Keratinocyte (primary cell): ENCODE data around the gene MPO. TPM values are rescaled to one million over a fixed set of nuclear protein-coding genes. Genes with fewer than 3 reads are reported as not detected.

Source experiments
- DNase-seq: peaks from one replicate; pipeline ENCODE4 v3.0.0-alpha.2; 2011; ENCODE audit warnings: low read depth, missing footprints, low spot score
- FAIRE-seq: peaks from 2 replicates; lab custom pipeline; 2011; peaks lifted over from hg19 to GRCh38; lab: Jason Lieb, UNC
- H2AFZ ChIP-seq: 2 replicates; pipeline ENCODE4 v1.6.0; 2012; ENCODE audit warnings: low read length, control low read depth, inconsistent platforms; ENCODE audit not compliant: control insufficient read depth
- H3K27ac ChIP-seq: 2 replicates; pipeline ENCODE4 v1.5.1; 2011; ENCODE audit warnings: low read length; ENCODE audit not compliant: control insufficient read depth, insufficient read depth
- H3K27me3 ChIP-seq: 3 replicates; pipeline ENCODE4 v1.6.0; 2011; ENCODE audit warnings: low read length; ENCODE audit not compliant: control insufficient read depth, insufficient read depth; ENCODE audit errors: extremely low read depth
- H3K36me3 ChIP-seq, 2 experiments: 2 replicates in 1 of 2; 3 replicates in 1 of 2; pipeline ENCODE4 v1.5.1; 2011; ENCODE audit warnings: low read length in 2 of 2, mild to moderate bottlenecking in 1 of 2; ENCODE audit not compliant: control insufficient read depth in 2 of 2, insufficient read depth in 2 of 2; ENCODE audit errors: extremely low read depth in 1 of 2
- H3K4me1 ChIP-seq: 3 replicates; pipeline ENCODE4 v1.5.1; 2011; ENCODE audit warnings: low read length; ENCODE audit not compliant: control insufficient read depth, insufficient read depth; ENCODE audit errors: extremely low read depth
- H3K4me2 ChIP-seq: 3 replicates; pipeline ENCODE4 v1.6.0; 2011; ENCODE audit warnings: low read depth, low read length; ENCODE audit not compliant: control insufficient read depth, insufficient read depth; ENCODE audit errors: extremely low read depth
- H3K4me3 ChIP-seq, 3 experiments: fragments of 200-600 bp in 1 of 3; sonication (generic) in 1 of 3; 2 replicates in 2 of 3; 3 replicates in 1 of 3; pipeline ENCODE4 v1.5.1; 2011 to 2016; ENCODE audit warnings: low read length in 3 of 3, mild to moderate bottlenecking in 3 of 3, control low read depth in 2 of 3, inconsistent platforms in 1 of 3, low read depth in 1 of 3, mixed read lengths in 1 of 3, mixed run types in 1 of 3, moderate library complexity in 1 of 3; ENCODE audit not compliant: control insufficient read depth in 2 of 3, insufficient read depth in 2 of 3; ENCODE audit errors: extremely low read depth in 1 of 3
- H3K79me2 ChIP-seq: 2 replicates; pipeline ENCODE4 v1.6.0; 2012; ENCODE audit warnings: low read length; ENCODE audit not compliant: control insufficient read depth, insufficient read depth
- H3K9ac ChIP-seq: 3 replicates; pipeline ENCODE4 v1.6.0; 2011; ENCODE audit warnings: low read length; ENCODE audit not compliant: control insufficient read depth, insufficient read depth; ENCODE audit errors: extremely low read depth
- H3K9me1 ChIP-seq: 3 replicates; pipeline ENCODE4 v1.6.0; 2011; ENCODE audit warnings: low read length; ENCODE audit not compliant: control insufficient read depth, insufficient read depth; ENCODE audit errors: extremely low read depth
- H3K9me3 ChIP-seq: 2 replicates; pipeline ENCODE4 v1.5.1; 2012; ENCODE audit warnings: low read depth, low read length; ENCODE audit not compliant: control insufficient read depth
- H4K20me1 ChIP-seq: 3 replicates; pipeline ENCODE4 v1.6.0; 2011; ENCODE audit warnings: low read length; ENCODE audit not compliant: control insufficient read depth, insufficient read depth; ENCODE audit errors: extremely low read depth
- EZH2 ChIP-seq: IDR thresholded peaks from one replicate; pipeline ENCODE4 v1.6.1; 2012; ENCODE audit warnings: inconsistent platforms, mild to moderate bottlenecking, low read length, moderate library complexity
- dilution Hi-C: fragments of 300-500 bp; cut with MboI; formaldehyde crosslinking; loops from one replicate; pipeline ENCODE4 v1.7.0; 2020; ENCODE audit warnings: low sequenced_read_pairs; ENCODE audit not compliant: extremely low pct_ligation_motif_present
- polyA plus RNA-seq, 5 experiments: library from polyadenylated mRNA; depleted of rRNA in 3 of 5; stranded (reverse) in 3 of 5; stranded (forward) in 1 of 5; unstranded in 1 of 5; fragments of >200 nt; gene quantifications; 1 replicate in 1 of 5; 2 replicates in 3 of 5; 3 replicates in 1 of 5; pipeline versions ENCODE4 v1.2.1 to v1.2.3, GENCODE V29; 2011 to 2012; ENCODE audit warnings: missing spikeins in 2 of 5, low read depth in 1 of 5, low replicate concordance in 1 of 5
- TF ChIP-seq, protein P1 (sequence below), 3 experiments: IDR thresholded peaks in 1 of 3; conservative IDR thresholded peaks in 1 of 3; optimal IDR thresholded peaks in 1 of 3; 2 replicates in 2 of 3; 3 replicates in 1 of 3; pipeline versions ENCODE3 to v1.5.1; 2011; ENCODE audit warnings: low read length in 3 of 3, mild to moderate bottlenecking in 3 of 3, moderate library complexity in 2 of 3, control low read depth in 1 of 3, inconsistent platforms in 1 of 3; ENCODE audit not compliant: insufficient read depth in 2 of 3; ENCODE audit errors: extremely low read depth in 1 of 3

Gene MPO
- polyA plus RNA-seq, 1 donor (not counting 4 experiments of a cell fraction or from before 2014, with no cell fraction given) = not detected

DNA sequence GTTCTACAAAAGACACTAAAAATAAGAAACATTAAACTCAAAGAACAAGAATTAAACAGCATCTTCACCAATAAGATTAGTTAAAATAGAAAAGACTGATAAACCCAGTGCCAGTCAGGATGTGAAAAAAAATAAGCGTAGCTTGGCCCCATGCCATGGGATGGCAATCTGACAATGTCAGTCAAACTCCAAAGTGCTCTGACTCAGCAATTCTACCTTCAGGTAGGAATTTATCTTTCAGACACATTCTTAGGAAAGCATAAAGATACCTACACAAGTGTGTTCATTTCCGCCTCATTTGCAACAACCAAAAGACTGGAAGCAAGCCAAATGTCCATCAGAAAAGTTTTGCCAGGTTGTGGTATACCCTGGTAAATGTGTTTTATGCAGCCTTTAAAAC lies 9.1 kb upstream of the MPO start:
- H3K4me2 ChIP-seq = no peak overlapping the region
- no peaks in the 10 kb centered on the region for H4K20me1 ChIP-seq
- H3K4me3 ChIP-seq = no peak overlapping the region
- H3K27me3 ChIP-seq = peaks cover 3% of the 10 kb centered on the region
- dilution Hi-C loops = loop anchor here (25.0 kb wide), 1 partner anchor 147 kb away; no protein-coding TSS in a partner anchor
- DNase-seq = no peak
- no peaks in the 10 kb centered on the region for H3K36me3 ChIP-seq
- H3K9ac ChIP-seq = no peak overlapping the region
- FAIRE-seq = no peak
- no peaks in the 10 kb centered on the region for H3K79me2 ChIP-seq
- no peaks in the 10 kb centered on the region for H3K9me1 ChIP-seq
- no peaks in the 10 kb centered on the region for H3K4me1 ChIP-seq
- no peaks in the 10 kb centered on the region for H3K9me3 ChIP-seq
- no peak for TF ChIP-seq EZH2
- TF ChIP-seq, protein P1, sequence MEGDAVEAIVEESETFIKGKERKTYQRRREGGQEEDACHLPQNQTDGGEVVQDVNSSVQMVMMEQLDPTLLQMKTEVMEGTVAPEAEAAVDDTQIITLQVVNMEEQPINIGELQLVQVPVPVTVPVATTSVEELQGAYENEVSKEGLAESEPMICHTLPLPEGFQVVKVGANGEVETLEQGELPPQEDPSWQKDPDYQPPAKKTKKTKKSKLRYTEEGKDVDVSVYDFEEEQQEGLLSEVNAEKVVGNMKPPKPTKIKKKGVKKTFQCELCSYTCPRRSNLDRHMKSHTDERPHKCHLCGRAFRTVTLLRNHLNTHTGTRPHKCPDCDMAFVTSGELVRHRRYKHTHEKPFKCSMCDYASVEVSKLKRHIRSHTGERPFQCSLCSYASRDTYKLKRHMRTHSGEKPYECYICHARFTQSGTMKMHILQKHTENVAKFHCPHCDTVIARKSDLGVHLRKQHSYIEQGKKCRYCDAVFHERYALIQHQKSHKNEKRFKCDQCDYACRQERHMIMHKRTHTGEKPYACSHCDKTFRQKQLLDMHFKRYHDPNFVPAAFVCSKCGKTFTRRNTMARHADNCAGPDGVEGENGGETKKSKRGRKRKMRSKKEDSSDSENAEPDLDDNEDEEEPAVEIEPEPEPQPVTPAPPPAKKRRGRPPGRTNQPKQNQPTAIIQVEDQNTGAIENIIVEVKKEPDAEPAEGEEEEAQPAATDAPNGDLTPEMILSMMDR (optimal IDR thresholded peaks at IDR 0.05 in 1 of 3, IDR thresholded peaks at IDR 0.05 in 1 of 3, conservative IDR thresholded peaks at IDR 0.05 in 1 of 3; ENCODE audit: extremely low read depth in 1 of 3, insufficient read depth in 2 of 3, low read length in 3 of 3) = no peak
- H2AFZ ChIP-seq = no peak overlapping the region
- no peak overlapping the region for H3K27ac ChIP-seq

DNA sequence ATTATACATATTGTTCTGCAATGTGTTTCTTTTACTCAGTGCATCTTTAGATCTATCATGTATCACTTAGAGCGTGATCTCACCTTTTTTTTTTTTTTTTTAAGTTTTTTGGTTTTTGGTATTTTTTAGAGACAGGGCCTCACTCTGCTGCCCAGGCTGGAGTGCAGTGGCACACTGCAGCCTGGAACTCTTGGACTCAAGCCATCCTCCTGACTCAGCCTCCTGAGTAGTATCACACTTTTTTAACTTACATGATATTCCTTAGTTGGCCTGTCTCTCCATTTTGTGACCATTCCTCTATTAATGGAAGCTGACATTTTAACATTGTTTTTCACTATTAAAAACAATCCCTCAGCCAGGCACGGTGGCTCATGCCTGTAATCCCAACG lies 4.7 kb upstream of the MPO start:
- H3K4me1 ChIP-seq = no peaks in the 10 kb centered on the region
- no peak overlapping the region for H3K4me3 ChIP-seq
- no peak overlapping the region for H3K9ac ChIP-seq
- H3K27ac ChIP-seq = no peak overlapping the region
- dilution Hi-C loops = loop anchor here (25.0 kb wide), 1 partner anchor 152 kb away; no protein-coding TSS in a partner anchor
- no peaks in the 10 kb centered on the region for H3K79me2 ChIP-seq
- H3K27me3 ChIP-seq = peaks cover 10% of the 10 kb centered on the region
- H4K20me1 ChIP-seq = no peaks in the 10 kb centered on the region
- DNase-seq (no peak), FAIRE-seq (no peak)
- no peaks in the 10 kb centered on the region for H3K9me1 ChIP-seq
- TF ChIP-seq, protein P1 (optimal IDR thresholded peaks at IDR 0.05 in 1 of 3, IDR thresholded peaks at IDR 0.05 in 1 of 3, conservative IDR thresholded peaks at IDR 0.05 in 1 of 3; ENCODE audit: extremely low read depth in 1 of 3, insufficient read depth in 2 of 3, low read length in 3 of 3) = no peak
- no peak for TF ChIP-seq EZH2
- H3K9me3 ChIP-seq = no peaks in the 10 kb centered on the region
- H2AFZ ChIP-seq = no peak overlapping the region
- no peak overlapping the region for H3K4me2 ChIP-seq
- H3K36me3 ChIP-seq = no peaks in the 10 kb centered on the region
